Effector memory CD4-positive, alpha-beta T cell (primary cell): ENCODE data around the gene SNX18.
"Not testable (repeated sequence)": the region's sequence is repeated elsewhere in the genome, so short reads cannot be mapped to it uniquely, and the experiment has no call there.

Source experiments
- DNase-seq, 3 donors: peaks; one replicate each; pipeline ENCODE4 v3.0.0-alpha.2; 2020
- H3K27ac ChIP-seq: 2 replicates; pipeline ENCODE4 v1.7.0; 2013; ENCODE audit warnings: mild to moderate bottlenecking, low read length, moderate library complexity; ENCODE audit not compliant: insufficient read depth, poor library complexity, severe bottlenecking
- H3K27me3 ChIP-seq: replicated peaks from 2 replicates; pipeline ENCODE4 v1.7.0; 2013; ENCODE audit warnings: mild to moderate bottlenecking, low read length; ENCODE audit not compliant: insufficient read depth, control insufficient read depth, poor library complexity, severe bottlenecking
- H3K36me3 ChIP-seq: 2 replicates; pipeline ENCODE4 v1.7.0; 2013; ENCODE audit warnings: mild to moderate bottlenecking, low read length, moderate library complexity; ENCODE audit not compliant: control insufficient read depth, insufficient read depth
- H3K4me1 ChIP-seq: 2 replicates; pipeline ENCODE4 v1.7.0; 2013; ENCODE audit warnings: low read length, mild to moderate bottlenecking; ENCODE audit not compliant: control insufficient read depth, insufficient read depth, poor library complexity, severe bottlenecking
- H3K4me3 ChIP-seq: 2 replicates; pipeline ENCODE4 v1.7.0; 2013; ENCODE audit warnings: low read length, low read depth, mild to moderate bottlenecking; ENCODE audit not compliant: insufficient read depth, poor library complexity, severe bottlenecking
- H3K9me3 ChIP-seq: 2 replicates; pipeline ENCODE4 v1.7.0; 2013; ENCODE audit warnings: mild to moderate bottlenecking, low read length, moderate library complexity; ENCODE audit not compliant: control insufficient read depth

SNX18 gene

DNA sequence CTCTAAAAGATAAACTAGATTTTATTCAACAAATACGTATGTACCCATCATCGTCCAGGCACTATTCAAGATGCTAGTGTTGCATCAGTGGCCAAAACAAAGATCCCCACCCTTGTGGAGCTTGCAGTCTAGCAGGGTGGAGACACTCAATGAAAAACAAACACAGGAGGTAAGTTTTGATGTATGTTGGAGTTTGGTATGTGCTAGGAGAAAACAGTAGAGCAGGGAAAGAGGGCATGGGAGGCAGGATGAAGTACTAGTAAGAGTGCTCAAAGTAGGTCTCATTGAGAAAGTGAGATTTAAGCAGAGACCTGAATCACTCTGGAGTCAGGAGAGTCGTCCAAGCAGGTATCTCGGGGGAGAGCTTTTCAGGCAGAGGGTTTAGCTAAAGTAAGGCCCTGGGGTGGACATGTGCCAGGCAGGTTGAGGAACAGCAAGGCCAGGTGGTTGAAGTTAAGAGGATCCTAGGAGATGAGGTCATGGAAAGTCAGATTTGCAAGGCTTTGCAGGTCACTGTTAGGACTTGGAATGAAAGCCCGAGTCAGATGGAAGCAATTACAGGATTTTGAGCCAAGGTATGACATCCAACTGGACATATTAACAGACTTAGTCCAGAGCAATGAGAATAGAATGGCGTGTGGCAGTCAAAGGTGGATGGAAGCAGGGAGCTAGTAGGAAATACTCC lies 9.2 kb downstream of the SNX18 start:
- no peaks in the 10 kb centered on the region for H3K27me3 ChIP-seq
- no peak overlapping the region for H3K4me3 ChIP-seq
- DNase-seq, result no peak
- peaks cover 5% of the 10 kb centered on the region for H3K4me1 ChIP-seq
- H3K36me3 ChIP-seq, result no peaks in the 10 kb centered on the region
- H3K9me3 ChIP-seq, result no peaks in the 10 kb centered on the region
- H3K27ac ChIP-seq, result no peak overlapping the region

DNA sequence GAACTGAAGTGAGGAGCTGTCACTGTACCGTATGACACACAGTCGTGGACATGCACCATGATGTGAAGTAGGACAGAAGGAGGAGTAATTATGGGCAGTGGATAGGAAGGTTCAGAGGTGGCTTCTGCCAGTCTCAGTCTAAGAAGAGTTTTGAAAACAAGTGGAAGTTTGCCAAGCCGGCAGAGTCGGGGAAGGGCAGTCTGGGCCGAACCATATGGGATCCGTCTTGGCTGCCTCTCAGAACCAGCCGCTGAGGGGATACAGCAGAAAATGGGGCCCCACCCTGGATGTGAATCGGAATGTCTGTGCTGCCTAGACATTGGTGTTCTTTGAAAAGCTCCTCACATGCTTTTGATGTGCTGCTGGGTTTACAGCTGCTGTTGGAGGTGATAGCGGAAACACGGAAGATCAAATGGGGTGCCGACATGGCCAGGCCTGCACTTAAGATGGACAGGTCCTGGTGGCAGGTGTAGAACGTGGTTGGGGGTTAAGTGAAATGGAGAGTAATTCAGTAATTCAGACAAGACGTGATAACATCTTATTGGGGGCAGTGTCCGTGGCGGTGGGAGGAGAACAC lies 11.2 kb downstream of the SNX18 start:
- no peaks in the 10 kb centered on the region for H3K27me3 ChIP-seq
- no peaks in the 10 kb centered on the region for H3K36me3 ChIP-seq
- no peaks in the 10 kb centered on the region for H3K4me1 ChIP-seq
- no peak for DNase-seq
- no peaks in the 10 kb centered on the region for H3K9me3 ChIP-seq
- no peak overlapping the region for H3K4me3 ChIP-seq
- H3K27ac ChIP-seq, result no peak overlapping the region

DNA sequence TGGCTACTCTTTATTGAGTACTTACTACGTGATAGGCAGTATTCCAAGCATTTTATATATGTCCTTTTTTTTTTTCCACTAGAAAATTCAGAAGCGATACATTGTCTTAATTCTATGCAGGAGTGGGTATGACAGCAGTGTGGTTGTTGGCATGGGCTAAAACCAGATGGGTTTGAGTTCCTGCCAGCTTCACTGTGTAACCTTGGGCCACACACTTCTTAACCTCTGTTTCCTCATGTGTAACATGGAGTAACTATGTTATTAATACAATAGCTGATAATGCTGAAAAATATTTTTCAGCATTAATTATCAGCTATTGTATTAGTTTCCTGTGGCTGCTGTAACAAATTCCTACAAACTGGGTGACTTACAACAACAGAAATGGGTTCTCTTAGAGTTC lies 12.0 kb downstream of the SNX18 start:
- Histone ChIP-seq H3K9me3 (no peaks in the 10 kb centered on the region), H3K36me3 (no peaks in the 10 kb centered on the region), H3K27ac (no peak overlapping the region), H3K4me3 (no peak overlapping the region), H3K27me3 (no peaks in the 10 kb centered on the region), H3K4me1 (no peaks in the 10 kb centered on the region)
- DNase-seq, result no peak

DNA sequence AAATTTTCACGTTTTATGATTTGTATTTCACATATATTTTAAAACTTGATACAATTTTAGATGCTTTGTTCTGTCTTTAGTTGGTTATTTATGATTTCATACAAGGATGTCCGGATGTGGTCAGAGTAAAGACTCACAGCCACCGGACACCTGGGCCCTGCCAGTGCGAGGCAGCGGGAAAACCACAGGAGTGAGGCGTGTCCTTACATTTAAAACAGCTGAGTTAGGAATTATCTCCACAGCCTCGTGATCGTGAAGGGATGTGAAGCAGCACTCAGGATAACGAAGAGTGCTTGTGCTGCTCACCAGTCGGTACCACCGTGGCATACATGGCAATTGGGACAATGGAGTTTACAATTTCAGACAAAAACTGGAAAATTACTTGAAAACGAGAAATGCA lies 14.0 kb downstream of the SNX18 start:
- H3K4me1 ChIP-seq, result no peaks in the 10 kb centered on the region
- no peak for DNase-seq
- no peaks in the 10 kb centered on the region for H3K27me3 ChIP-seq
- H3K36me3 ChIP-seq, result no peaks in the 10 kb centered on the region
- H3K4me3 ChIP-seq, result no peak overlapping the region
- H3K27ac ChIP-seq, result no peak overlapping the region
- no peaks in the 10 kb centered on the region for H3K9me3 ChIP-seq

DNA sequence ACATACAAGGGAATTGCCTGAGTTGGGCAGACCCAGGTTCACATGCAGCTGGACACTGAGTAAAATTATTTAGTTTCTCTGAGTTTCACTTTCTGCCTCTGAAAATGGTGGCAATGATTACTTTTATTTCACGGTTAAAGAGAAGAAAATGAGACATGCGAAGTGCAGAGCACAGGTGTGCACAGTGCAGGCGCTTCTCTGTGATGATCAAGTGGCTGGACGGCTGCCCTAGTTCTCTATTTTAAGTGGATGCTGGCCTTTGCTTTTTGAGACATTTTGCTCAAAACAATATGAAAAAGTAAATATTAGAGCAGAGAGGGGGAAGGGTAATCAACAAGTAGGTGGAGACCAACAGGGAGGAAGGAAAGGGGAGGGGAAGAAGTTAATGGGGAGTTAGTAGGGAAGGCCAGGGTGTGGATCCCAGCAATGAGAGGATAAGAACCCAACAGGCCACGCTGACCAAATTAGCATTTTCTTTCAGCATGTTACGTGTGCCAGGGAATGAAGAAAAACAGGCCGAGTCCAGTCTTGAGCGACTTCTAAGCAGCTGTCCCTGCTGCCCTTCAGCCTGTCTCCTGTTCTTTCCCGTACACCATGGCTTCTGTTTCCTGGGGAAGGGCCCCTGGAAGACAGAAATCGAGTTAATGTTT lies 16.1 kb downstream of the SNX18 start:
- DNase-seq, result no peak
- no peaks in the 10 kb centered on the region for H3K36me3 ChIP-seq
- no peak overlapping the region for H3K27ac ChIP-seq
- H3K27me3 ChIP-seq, result no peaks in the 10 kb centered on the region
- no peaks in the 10 kb centered on the region for H3K4me1 ChIP-seq
- H3K4me3 ChIP-seq, result no peak overlapping the region
- H3K9me3 ChIP-seq, result no peaks in the 10 kb centered on the region

DNA sequence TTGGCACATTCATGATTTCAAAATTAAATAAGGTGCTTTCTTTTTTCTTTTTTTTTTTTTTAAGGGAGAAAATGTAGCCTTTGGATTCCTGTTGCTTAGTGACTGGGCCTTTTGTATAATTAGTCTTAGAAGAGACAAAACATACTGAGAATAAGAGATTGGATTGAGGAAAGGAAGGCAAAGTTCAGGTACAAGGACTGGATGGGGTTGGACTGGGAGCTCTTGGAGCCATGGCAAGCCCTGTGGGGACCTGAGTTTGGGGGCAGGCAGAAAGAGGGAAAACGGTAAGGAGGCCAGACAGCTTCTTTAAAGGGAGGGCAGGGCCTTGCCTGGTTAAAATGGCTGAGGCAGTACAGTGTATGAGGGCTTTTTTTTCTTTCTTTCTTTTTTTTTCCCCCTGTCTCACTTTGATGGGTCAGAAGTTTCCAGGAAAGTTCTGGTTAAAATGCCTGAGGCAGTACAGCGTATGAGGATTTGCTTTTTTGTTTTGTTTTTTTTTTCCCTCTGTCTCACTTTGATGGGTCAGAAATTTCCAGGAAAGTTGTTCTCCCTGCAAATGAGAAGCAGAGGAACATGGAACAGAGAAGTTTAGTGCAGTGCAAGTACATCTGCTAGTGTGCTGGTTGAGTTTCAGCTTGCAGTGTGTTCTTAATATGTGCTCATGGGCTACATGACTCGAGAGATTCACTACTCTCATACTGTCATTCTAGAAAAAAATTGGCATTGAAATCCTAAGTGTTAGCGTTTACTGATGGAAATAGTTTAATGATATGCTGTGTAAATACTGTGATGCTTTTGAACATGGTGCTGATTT lies 16.8 kb downstream of the SNX18 start:
- Histone ChIP-seq H3K27me3 (no peaks in the 10 kb centered on the region), H3K4me1 (no peaks in the 10 kb centered on the region), H3K36me3 (no peaks in the 10 kb centered on the region), H3K4me3 (no peak overlapping the region), H3K27ac (no peak overlapping the region), H3K9me3 (no peaks in the 10 kb centered on the region)
- DNase-seq, result no peak

DNA sequence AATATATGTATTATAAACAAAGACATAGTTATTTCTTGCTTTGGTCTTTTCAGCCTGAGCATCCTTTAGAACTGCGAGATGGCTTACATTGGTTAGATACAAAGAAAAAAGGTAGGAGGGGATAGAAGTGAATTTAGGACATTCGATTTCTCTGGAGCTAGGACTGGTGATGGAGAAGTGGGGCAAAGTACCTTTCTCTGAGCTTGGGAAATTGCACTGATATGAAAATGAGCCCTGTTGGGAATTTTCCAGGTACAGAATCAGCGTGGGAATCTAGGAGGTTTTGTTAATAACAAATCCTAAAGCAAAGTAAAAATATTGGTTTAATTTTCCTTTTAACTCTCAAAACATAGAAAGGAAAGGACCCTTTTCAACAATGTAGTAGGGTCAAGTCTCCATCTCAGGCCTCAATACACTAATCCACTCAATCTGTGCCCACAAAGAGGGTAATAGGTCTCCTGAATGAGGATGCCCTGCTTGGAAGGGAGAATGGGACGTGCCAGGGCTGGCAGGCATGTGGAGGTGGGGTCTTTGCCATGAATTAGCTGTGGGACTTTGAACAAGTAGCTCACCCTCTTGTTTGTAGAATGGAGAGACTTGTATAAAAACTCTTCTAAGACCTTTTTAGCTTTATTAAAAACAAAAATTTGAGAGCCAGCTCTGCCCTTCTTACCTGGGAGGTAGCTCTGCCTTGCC lies 17.7 kb downstream of the SNX18 start:
- no peaks in the 10 kb centered on the region for H3K36me3 ChIP-seq
- H3K9me3 ChIP-seq, result no peaks in the 10 kb centered on the region
- no peak overlapping the region for H3K4me3 ChIP-seq
- DNase-seq, result no peak
- H3K27me3 ChIP-seq, result no peaks in the 10 kb centered on the region
- no peak overlapping the region for H3K27ac ChIP-seq
- H3K4me1 ChIP-seq, result no peaks in the 10 kb centered on the region

DNA sequence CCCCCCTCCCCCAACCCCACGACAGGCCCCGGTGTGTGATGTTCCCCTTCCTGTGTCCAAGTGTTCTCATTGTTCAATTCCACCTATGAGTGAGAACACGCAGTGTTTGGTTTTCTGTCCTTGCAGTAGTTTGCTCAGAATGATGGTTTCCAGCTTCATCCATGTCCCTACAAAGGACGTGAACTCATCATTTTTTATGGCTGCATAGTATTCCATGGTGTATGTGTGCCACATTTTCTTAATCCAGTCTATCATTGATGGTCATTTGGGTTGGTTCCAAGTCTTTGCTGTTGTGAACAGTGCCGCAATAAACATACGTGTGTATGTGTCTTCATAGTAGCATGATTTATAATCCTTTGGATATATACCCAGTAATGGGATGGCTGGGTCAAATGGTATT lies 18.8 kb downstream of the SNX18 start:
- H3K4me1 ChIP-seq, H3K27ac ChIP-seq, H3K27me3 ChIP-seq, DNase-seq, H3K36me3 ChIP-seq, H3K4me3 ChIP-seq, H3K9me3 ChIP-seq: not testable (repeated sequence)

DNA sequence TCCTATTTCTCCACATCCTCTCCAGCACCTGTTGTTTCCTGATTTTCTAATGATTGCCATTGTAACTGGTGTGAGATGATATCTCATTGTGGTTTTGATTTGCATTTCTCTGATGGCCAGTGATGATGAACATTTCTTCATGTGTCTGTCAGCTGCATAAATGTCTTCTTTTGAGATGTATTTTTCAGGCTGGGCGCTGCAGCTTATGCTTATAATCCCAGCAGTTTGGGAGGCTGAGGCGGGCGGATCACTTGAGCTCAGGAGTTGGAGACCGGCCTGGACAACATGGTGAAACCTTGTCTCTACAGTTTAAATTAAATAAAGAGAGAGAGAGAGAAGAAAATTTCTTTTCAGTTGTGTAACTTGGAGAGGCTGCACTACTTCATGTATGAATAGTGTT lies 19.3 kb downstream of the SNX18 start:
- not testable (repeated sequence) for H3K36me3 ChIP-seq, H3K4me1 ChIP-seq, H3K27ac ChIP-seq, H3K4me3 ChIP-seq, DNase-seq, H3K27me3 ChIP-seq, H3K9me3 ChIP-seq
